NCI-H187 treated with DMSO at 0.1 percent for 48 hours (cell line): ENCODE measurements around the gene FBXO24.
"Not testable (repeated sequence)": the region's sequence is repeated elsewhere in the genome, so short reads cannot be mapped to it uniquely, and the experiment has no call there.

Experiments
- DNase-seq: peaks from one replicate; lab custom pipeline; 2025; lab: John Stamatoyannopoulos, UW

The FBXO24 gene

DNA sequence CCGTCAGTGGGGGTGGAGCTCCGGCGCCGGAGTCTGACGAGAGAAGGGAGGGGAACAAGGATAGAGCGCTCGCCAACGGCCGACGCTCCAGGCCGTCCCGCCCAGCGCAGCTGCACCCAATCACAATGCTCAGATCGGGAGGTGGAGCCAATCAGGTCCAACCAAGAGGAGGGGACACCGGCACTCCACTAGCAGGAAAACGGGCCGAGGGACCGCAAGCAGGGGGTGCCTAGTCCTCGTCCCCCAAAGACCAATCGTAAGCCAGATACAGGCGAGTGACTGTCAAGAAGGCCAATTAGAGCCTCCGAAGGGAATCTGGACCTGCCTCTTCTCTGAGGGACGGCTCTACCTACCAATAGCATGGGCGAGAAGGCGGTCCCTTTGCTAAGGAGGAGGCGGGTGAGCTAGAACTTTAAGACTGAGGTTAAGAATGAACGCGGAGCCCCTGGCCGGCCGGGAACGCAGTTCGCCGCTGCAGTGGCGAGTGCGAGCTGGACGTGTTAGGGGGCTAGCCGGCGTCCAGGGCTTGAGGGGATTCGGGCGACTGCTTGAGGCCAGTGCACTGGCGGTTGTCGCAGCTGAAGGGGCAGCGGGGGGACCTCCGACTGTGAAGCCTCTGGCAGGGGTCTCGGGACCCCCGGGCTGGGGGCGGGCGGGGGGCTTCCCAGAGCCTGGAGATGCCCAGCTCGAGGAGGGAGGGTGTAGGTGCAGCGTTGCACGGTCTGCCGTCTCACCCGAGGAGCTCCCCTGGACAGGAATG lies at the start of gene FBXO24:
Gene FBXO24 (plus strand): TSS at position 63 of the 760 bp plus-strand sequence. CDS start 298 bp downstream, at position 361.
- peak; percentile 98 for DNase-seq

DNA sequence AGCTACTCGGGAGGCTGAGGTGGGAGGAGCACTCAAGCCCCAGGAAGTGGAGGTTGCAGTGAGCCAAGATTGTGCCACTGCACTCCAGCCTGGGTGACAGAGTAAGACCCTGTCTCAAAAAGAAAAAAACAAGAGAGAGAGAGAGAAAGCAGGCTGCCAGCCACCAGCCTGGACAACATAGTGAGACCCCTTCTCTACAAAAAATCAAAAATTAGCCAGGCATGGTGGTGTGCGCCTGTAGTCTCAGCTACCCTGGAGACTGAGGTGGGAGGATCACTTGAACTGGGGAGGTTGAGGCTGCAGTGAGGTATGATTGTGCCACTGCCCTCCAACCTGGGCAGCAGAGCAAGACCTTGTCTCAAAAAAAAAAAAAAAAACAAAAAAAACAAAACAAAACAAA lies 49.4 kb upstream of the FBXO24 start:
- DNase-seq = not testable (repeated sequence)

DNA sequence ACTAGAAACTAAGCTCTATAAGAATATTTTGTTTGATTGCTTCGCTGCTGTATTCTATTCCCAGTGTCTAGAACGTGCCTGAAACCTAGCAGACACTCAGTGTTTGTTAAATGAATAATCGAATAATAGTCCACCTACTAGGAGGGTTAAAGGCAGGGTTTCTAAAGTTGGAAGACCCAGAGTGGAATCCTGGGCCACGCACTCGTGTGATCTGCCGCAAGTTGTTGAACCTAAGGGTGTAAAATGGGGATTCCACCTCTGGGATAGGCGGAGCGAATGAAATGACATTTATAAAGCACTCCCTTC lies 47.8 kb upstream of the FBXO24 start:
- no peak for DNase-seq

- DNase-seq = peak; percentile 98
Observed at GRCh38 chr7:100538654-100539435, 47.3 kb upstream of the FBXO24 start, which contains the start of gene AGFG2. TSS of gene AGFG2 (plus strand) at chr7:100539203. CDS start at chr7:100539347, 144 bp downstream.

DNA sequence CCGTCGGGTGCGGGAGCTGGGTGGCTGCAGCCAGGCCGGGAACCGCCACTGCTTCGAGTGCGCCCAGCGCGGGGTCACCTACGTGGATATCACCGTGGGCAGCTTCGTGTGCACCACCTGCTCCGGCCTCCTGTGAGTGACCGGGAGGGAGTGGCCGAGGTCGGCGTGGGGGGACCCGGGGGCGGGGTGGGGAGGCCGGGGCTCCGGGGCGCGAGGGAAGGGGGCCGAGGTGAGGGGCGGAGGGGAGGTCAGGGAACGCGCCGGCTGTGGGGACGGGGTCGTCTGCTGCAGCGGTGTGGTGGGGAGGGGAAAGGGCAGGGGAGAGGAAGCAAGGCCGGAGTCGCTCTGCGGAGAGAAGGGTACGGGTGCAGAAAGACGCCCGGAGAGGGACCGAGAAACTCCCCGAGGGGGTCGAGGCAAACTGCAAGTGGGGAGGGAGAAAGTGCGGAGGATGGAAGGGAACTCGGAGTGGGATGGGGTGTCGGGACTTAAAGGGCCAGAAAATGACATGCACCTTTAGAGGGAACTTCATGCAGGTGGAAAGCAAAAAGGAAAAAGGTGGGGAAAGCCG lies 46.6 kb upstream of the FBXO24 start:
- no peak for DNase-seq

GRCh38 chr7:100540073-100540723 lies 45.9 kb upstream of the FBXO24 start:
- no peak for DNase-seq

DNA sequence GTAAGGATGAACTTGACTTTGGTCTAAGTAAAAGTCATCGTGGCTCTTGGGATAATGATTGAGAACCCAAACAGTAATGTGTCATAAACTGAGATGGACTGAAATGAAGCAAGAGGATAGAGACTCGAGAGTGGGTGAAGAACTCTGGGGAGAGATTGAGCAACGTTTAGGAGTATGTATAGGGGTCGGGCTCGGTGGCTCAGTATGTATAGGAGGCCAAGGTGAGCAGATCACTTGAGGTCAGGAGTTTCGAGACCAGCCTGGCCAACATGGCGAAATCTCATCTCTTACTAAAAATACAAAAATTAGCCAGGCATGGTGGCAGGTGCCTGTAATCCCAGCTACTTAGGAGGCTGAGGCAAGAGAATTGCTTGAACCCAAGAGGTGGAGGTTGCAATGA lies 44.8 kb upstream of the FBXO24 start:
- not testable (repeated sequence) for DNase-seq

- no peak for DNase-seq
Observed at GRCh38 chr7:100543586-100543985, 42.5 kb upstream of the FBXO24 start.

DNA sequence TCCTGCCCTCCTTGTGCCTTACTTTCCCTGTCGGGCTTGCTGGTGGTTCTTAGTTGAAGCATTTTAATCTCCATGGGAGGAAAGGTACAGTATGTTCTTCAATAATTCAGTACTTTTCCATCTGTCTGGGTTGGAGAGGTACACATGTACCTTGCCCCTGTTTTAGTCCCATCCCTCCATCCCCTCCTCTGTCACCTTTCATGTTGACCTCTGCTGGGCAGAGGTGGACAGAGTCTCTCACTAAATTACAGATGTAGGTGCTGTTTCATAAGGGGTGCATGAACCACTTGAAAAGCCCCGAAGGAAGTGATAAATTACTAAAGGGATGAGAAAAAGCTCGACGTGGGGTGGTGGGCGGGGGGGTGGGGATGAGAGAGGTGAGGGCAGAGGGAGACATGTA lies 41.7 kb upstream of the FBXO24 start:
- no peak for DNase-seq

GRCh38 chr7:100544967-100545359 lies 41.2 kb upstream of the FBXO24 start:
- DNase-seq = no peak

DNA sequence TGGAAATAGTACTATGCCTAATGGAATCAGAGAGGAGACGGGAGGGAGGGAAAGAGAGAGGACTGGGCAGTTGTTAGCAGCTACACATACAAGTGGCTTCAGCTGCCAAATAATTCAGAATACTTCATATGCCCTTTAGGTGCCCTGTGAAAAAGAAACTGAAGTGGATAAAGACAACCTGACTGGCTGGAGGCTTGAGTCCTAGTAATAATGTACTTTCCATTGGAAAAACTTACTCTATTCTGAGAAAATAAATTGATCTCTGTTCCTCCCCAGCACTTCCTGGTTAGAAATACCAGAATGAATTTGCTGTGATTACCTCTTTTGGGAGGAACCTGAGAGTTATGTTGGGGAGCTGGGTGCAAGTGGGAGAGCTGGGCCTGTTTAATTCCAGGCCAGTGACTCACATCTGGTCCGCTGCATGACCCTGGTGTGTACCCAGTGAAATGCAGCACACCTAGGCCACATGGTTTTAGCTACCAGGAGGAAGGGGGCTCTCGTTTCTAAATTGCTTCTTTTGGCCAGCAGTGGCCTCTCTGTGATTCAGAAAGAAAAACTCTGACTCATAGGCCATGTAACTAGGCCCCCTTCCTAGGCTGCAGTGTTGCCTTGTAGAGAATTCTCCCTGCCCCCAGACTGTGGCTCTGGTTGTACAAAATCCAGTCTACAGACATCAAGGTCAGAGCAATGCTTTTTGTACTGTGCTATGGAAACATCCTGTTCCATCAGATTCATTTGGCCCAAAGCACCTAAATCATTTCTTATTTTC lies 40.6 kb upstream of the FBXO24 start:
- DNase-seq = no peak

DNA sequence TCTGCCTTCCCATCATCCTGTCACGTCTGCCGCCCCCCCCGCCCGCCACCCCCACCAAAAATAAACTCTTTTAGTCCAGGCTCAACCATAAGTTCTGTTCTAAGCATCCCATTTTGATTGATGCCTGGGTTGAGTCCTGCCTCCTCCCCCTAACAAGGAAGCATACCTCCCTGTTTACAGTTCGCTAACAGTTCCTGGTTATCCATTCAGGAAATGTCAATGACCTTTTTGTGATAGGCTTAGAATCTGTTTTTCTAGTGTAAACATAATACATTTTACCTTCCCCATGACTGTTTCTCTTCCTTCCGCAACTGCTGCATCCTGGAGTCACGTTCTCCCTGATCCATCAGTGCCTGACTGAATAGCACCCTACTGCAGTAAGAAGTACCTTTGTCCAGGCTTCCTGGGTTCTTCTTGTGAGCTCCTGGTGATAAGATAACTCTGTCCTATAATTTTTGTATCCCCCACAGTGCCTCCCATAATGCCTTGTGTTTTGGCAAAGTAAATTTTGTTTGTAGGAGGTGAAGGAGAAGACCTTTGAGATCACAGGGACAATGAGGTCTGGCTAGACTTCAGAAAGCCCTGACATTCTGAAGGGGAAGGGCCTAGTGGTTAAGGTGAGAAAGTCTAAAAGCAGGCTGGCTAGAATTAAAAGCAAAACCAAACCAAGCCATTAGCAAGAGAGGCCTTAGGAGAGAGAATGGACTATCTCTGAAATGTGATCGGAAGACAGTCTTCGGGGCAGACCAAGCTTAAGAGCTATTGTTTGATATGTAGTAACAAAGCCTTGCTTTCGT lies 39.8 kb upstream of the FBXO24 start:
- no peak for DNase-seq

GRCh38 chr7:100546926-100547800 lies 39.0 kb upstream of the FBXO24 start:
- no peak for DNase-seq

- no peak for DNase-seq
Observed at GRCh38 chr7:100547872-100548271, 38.3 kb upstream of the FBXO24 start.

- not testable (repeated sequence) for DNase-seq
Observed at GRCh38 chr7:100548446-100548845, 37.7 kb upstream of the FBXO24 start.

GRCh38 chr7:100552532-100552931 lies 33.6 kb upstream of the FBXO24 start:
- no peak for DNase-seq

DNA sequence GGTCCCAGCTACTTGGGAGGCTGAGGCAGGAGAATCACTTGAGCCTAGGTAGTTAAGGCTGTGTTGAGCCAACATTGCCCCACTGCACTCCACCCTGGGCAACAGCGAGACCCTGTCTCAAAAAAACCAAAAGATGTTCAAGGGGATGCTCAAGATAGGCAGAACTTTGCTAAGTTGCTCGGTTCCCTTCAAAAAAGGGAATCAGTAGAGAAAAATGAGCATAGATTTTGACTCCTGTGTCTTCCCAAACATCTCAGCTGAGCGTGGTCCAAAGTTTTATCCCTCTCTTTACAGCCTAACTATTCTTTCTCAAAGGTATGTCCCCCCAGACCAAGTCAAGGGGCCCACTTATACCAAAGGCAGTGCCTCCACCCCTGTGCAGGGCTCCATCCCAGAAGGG lies 33.1 kb upstream of the FBXO24 start:
- no peak for DNase-seq

DNA sequence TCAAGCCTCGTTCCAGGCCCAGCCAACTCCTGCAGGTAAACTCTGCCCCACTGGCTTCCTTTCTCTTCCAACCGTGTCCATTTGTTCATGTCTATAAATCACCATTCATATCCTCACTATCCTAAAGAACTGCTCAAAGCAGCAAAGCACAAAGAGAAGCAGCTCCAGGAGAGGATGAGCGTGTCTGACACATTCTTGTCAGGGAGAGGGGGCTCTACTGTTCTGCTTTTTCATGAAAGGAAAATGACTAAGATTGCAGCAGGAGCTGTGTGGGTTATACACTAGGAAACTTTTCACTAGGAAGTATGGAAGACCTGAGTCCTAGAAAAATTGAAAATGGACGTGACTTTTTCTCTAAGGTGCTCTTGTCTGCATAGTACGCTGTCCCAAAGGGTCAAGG lies 30.4 kb upstream of the FBXO24 start:
- DNase-seq = no peak

DNA sequence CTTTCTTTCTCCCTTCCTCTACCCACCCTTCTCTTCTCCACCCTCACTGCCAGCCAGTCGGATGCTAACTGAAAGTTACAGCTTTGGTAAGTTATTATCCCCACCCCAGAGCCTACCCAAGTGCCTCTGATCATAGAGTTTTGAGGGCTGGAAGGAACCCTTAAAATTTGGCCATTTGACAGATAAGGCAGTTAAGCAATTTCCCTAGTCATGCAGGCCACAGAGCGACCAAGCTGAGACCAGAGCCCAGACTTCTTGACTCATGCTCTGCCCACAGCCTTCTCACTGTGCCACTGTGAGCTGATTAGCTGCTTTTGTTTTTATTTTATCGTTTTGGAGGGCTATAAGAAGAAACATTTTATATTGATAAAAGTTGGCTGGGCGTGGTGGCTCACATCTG lies 29.6 kb upstream of the FBXO24 start:
- no peak for DNase-seq

GRCh38 chr7:100559127-100559526 lies 27.0 kb upstream of the FBXO24 start:
- no peak for DNase-seq
